PC-9 (cell line): Measurements from ENCODE around the gene MED29. TPM values are rescaled to one million over a fixed set of nuclear protein-coding genes. Genes with fewer than 3 reads are reported as not detected.
"Not testable (repeated sequence)": the region's sequence is repeated elsewhere in the genome, so short reads cannot be mapped to it uniquely, and the experiment has no call there.

Experiments used
- BruUV-seq: library from RNA; stranded (reverse); fragments of 400-500 nt; replicated peaks from 2 replicates; lab custom pipeline; 2021; lab: Mats Ljungman, UMichigan
- CTCF ChIA-PET: fragments of 300-600 bp; sonication (Branson Sonifier 250); formaldehyde crosslinking; loops from one replicate; lab custom pipeline; 2022; ENCODE audit warnings: antibody characterized with exemption; lab: Charles Lee
- POLR2A ChIA-PET: fragments of 300-600 bp; sonication (Branson Sonifier 250); formaldehyde crosslinking; loops from one replicate; lab custom pipeline; 2022; ENCODE audit warnings: antibody characterized with exemption; ENCODE audit not compliant: unreplicated experiment; lab: Charles Lee
- DNase-seq, 2 experiments: peaks; one replicate each; pipeline versions ENCODE4 v3.0.0 to v3.0.0-alpha.2; 2015 to 2022; ENCODE audit warnings: mixed read lengths in 1 of 2
- H2AFZ ChIP-seq: fragments of 200-600 bp; sonication (generic); 2 replicates; pipeline ENCODE4 v1.8.1; 2017; ENCODE audit warnings: antibody characterized with exemption
- H3F3A ChIP-seq: fragments of 200-600 bp; sonication (generic); 2 replicates; pipeline ENCODE4 v1.8.1; 2017; ENCODE audit warnings: antibody characterized with exemption, mild to moderate bottlenecking, low read depth; ENCODE audit not compliant: insufficient read depth
- H3K27ac ChIP-seq: fragments of 200-600 bp; sonication (generic); 2 replicates; pipeline ENCODE4 v1.6.1; 2016; ENCODE audit warnings: mixed run types
- H3K27me3 ChIP-seq: fragments of 200-600 bp; sonication (generic); 2 replicates; pipeline ENCODE4 v1.6.1; 2016; ENCODE audit warnings: low read depth, mixed run types; ENCODE audit not compliant: insufficient read depth
- H3K36me3 ChIP-seq: fragments of 200-600 bp; sonication (generic); 2 replicates; pipeline ENCODE4 v1.6.1; 2016; ENCODE audit warnings: low read depth, mixed run types
- H3K4me1 ChIP-seq: fragments of 200-600 bp; sonication (generic); replicated peaks from 2 replicates; pipeline ENCODE4 v1.6.1; 2016; ENCODE audit warnings: mixed run types; ENCODE audit not compliant: insufficient read depth
- H3K4me2 ChIP-seq: fragments of 200-600 bp; sonication (generic); 2 replicates; pipeline ENCODE4 v1.6.1; 2017; ENCODE audit warnings: mixed run types
- H3K4me3 ChIP-seq: fragments of 200-600 bp; sonication (generic); 2 replicates; pipeline ENCODE4 v1.6.1; 2016; ENCODE audit warnings: mixed run types
- H3K79me2 ChIP-seq: fragments of 200-600 bp; sonication (generic); 2 replicates; pipeline ENCODE4 v1.6.1; 2017; ENCODE audit warnings: low read depth, mixed run types
- H3K9me2 ChIP-seq: fragments of 200-600 bp; sonication (generic); 2 replicates; pipeline ENCODE4 v1.8.1; 2017; ENCODE audit warnings: mild to moderate bottlenecking; ENCODE audit not compliant: insufficient read depth
- H3K9me3 ChIP-seq: fragments of 200-600 bp; sonication (generic); 2 replicates; pipeline ENCODE4 v1.8.1; 2016; ENCODE audit warnings: low read depth; ENCODE audit not compliant: insufficient read depth
- H4K20me1 ChIP-seq: fragments of 200-600 bp; sonication (generic); 2 replicates; pipeline ENCODE4 v1.8.1; 2017; ENCODE audit not compliant: insufficient read depth
- EZH2 ChIP-seq: fragments of 200-600 bp; sonication (generic); IDR thresholded peaks from 2 replicates; pipeline ENCODE4 v1.8.0; 2017; ENCODE audit warnings: antibody characterized with exemption, low read depth
- intact Hi-C: fragments of 100-400 bp; cut with micrococcal nuclease; formaldehyde crosslinking; loops from one replicate; pipeline ENCODE4 v1.10.0; 2022; ENCODE audit not compliant: unreplicated experiment
- total RNA-seq: library from RNA; stranded (reverse); gene quantifications from 2 replicates; pipeline ENCODE4 v1.2.3, GENCODE V29; 2021
- TF ChIP-seq, protein P1 (sequence below): fragments of 200-600 bp; sonication (generic); conservative IDR thresholded peaks from 2 replicates; pipeline ENCODE4 v1.6.1; 2017; ENCODE audit warnings: mixed run types, antibody characterized with exemption, mild to moderate bottlenecking, moderate library complexity

Gene MED29
- total RNA-seq, 1 experiment from 2014 or later = 30.9 TPM

DNA sequence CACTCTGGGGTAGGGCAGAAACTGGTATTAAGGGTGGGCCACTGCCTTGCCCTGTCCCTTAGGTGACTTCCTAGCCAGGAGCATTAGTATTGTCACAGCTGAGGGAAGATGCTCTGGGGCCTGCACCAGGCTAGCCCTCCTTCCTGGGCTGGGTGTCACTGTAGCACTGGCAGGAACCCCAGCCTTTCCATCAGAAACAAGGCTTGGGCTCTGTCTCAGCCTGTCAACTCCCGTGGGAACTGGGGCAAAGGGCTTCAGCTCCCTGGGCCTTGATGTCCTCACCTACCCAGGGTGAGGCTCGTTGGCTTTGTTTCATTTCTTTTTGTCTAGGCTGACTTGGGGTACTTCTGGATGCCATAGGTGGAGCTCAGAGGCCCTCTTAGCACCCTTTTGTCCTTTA lies 18.2 kb upstream of the MED29 start:
- ChIA-PET POLR2A (no interaction called here), CTCF (no interaction called here)
- H3K27ac ChIP-seq = no peak overlapping the region
- H3K27me3 ChIP-seq = no peaks in the 10 kb centered on the region
- no peaks in the 10 kb centered on the region for H3K9me3 ChIP-seq
- no peak overlapping the region for H3K4me3 ChIP-seq
- H3K79me2 ChIP-seq = no peaks in the 10 kb centered on the region
- no peaks in the 10 kb centered on the region for H3K9me2 ChIP-seq
- DNase-seq = no peak
- H3K36me3 ChIP-seq = peaks cover 16% of the 10 kb centered on the region; the same call in 1 of the 2 replicates
- no peak overlapping the region for H3K4me2 ChIP-seq
- H2AFZ ChIP-seq = no peak overlapping the region
- H4K20me1 ChIP-seq = peaks cover 6% of the 10 kb centered on the region
- 0 out of 2 replicates have a peak, but pooled peaks cover 7% of the 10 kb centered on the region for H3F3A ChIP-seq
- no peak for TF ChIP-seq EZH2
- TF ChIP-seq, protein P1, sequence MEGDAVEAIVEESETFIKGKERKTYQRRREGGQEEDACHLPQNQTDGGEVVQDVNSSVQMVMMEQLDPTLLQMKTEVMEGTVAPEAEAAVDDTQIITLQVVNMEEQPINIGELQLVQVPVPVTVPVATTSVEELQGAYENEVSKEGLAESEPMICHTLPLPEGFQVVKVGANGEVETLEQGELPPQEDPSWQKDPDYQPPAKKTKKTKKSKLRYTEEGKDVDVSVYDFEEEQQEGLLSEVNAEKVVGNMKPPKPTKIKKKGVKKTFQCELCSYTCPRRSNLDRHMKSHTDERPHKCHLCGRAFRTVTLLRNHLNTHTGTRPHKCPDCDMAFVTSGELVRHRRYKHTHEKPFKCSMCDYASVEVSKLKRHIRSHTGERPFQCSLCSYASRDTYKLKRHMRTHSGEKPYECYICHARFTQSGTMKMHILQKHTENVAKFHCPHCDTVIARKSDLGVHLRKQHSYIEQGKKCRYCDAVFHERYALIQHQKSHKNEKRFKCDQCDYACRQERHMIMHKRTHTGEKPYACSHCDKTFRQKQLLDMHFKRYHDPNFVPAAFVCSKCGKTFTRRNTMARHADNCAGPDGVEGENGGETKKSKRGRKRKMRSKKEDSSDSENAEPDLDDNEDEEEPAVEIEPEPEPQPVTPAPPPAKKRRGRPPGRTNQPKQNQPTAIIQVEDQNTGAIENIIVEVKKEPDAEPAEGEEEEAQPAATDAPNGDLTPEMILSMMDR = no peak
- H3K4me1 ChIP-seq = no peaks in the 10 kb centered on the region
- intact Hi-C loops = no loop called here
- no TSS peak for BruUV-seq

DNA sequence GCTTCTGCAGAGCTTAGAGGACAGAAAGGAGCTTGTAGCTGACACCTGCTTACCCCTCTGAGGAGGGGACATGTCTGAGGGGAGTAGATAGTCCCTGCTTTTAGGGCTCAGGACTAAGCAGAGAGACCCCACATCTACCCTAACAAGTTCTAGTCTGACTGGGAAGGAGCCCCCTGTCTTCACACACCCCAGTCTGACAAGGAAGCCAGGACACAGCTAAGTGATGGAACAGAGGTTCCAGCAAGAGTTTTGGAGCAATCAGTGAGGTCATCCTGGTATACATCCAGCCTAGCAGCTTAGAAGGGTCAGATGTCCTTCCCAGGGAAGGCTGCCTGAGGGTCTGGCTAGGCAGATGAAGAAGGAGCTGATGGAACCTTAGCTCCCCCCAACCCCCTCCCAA lies 15.2 kb upstream of the MED29 start:
- no peak for DNase-seq
- intact Hi-C loops = no loop called here
- Histone ChIP-seq H3K79me2 (no peaks in the 10 kb centered on the region), H2AFZ (no peak overlapping the region), H3F3A (peaks cover 3% of the 10 kb centered on the region; the same call in 1 of the 2 replicates), H3K4me2 (no peak overlapping the region), H3K4me1 (no peaks in the 10 kb centered on the region), H4K20me1 (peaks cover 3% of the 10 kb centered on the region), H3K9me3 (no peaks in the 10 kb centered on the region), H3K27ac (no peak overlapping the region), H3K4me3 (no peak overlapping the region), H3K9me2 (no peaks in the 10 kb centered on the region), H3K36me3 (peaks cover 18% of the 10 kb centered on the region; the same call in 1 of the 2 replicates), H3K27me3 (no peaks in the 10 kb centered on the region)
- no peak for TF ChIP-seq EZH2
- TF ChIP-seq, protein P1 = no peak
- no TSS peak for BruUV-seq
- CTCF ChIA-PET = no interaction called here
- POLR2A ChIA-PET = no interaction called here

DNA sequence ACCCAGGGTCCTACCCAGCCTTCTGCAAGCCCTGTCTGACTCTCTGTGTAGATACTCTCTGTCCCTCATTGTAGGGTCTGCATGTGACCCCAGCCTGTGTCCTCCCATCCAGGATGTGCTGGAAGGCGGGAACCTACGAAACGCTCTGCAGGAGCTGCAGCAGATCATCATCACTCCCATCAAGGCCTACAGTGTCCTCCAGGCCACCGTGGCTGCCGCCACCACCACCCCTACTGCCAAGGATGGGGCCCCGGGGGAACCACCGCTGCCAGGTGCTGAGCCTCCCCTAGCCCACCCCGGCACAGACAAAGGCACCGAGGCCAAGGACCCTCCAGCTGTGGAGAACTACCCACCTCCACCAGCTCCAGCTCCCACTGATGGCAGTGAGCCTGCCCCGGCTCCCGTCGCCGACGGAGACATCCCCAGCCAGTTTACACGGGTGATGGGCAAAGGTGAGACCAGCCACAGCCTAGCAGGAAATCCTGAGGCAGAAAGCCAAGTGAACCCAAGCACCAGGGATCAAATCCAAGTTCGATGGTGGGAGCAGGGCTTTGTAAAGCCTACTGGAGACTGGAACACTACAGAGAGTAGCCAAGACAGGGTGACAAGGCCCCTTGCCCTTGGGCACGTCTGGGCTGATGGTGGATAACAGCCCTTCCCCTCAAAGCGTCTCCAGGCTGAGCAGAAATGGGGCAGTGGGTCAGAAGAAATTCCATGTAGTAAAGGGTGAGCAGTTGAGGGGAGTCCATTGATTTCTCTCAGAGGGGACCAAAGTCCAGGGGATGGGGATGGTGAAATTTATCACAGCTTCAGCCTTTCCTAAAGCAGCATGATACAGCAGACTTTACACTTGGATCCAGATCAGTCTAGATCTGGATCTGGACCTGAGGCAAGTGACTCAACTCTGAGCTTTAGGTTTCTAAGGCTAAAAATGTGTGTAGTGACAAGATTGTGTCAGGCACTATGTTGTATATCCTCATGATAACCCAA lies 13.5 kb upstream of the MED29 start:
- no peak for DNase-seq
- peaks cover 10% of the 10 kb centered on the region; the same call in 1 of the 2 replicates for H3F3A ChIP-seq
- H3K4me1 ChIP-seq = no peaks in the 10 kb centered on the region
- no peak overlapping the region for H3K4me3 ChIP-seq
- H3K79me2 ChIP-seq = no peaks in the 10 kb centered on the region
- ChIA-PET POLR2A (no interaction called here), CTCF (no interaction called here)
- no peaks in the 10 kb centered on the region for H3K9me3 ChIP-seq
- H2AFZ ChIP-seq = no peak overlapping the region
- no peaks in the 10 kb centered on the region for H3K27me3 ChIP-seq
- H4K20me1 ChIP-seq = no peaks in the 10 kb centered on the region; the same call in 1 of the 2 replicates
- H3K27ac ChIP-seq = no peak overlapping the region
- intact Hi-C loops = no loop called here
- no peak overlapping the region for H3K4me2 ChIP-seq
- no TSS peak for BruUV-seq
- no peaks in the 10 kb centered on the region for H3K9me2 ChIP-seq
- TF ChIP-seq, protein P1 = no peak
- no peak for TF ChIP-seq EZH2
- 0 out of 2 replicates have a peak, but pooled peaks cover 19% of the 10 kb centered on the region for H3K36me3 ChIP-seq

DNA sequence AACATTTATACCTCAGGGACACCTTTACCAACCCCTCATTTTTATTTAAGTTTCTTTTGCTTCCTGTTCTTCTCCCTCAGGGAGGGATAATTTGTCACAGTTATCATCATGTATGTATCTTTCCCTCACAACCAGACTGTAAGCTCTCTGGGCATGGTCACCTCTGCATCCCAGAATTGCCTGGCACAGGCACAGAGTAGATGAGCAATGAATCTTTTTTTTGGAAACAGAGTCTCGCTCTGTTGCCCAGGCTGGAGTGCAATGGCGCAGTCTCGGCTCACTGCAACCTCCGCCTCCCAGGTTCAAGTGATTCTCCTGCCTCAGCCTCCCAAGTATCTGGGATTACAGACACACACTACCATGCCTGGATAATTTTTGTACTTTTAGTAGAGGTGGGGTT lies 11.8 kb upstream of the MED29 start:
- H3K4me2 ChIP-seq, DNase-seq, intact Hi-C loops, H3F3A ChIP-seq, H3K9me2 ChIP-seq, POLR2A ChIA-PET, H3K27me3 ChIP-seq, H3K79me2 ChIP-seq, H3K9me3 ChIP-seq, H3K27ac ChIP-seq, H2AFZ ChIP-seq, H3K4me3 ChIP-seq, H3K4me1 ChIP-seq, H4K20me1 ChIP-seq, CTCF ChIA-PET, BruUV-seq: not testable (repeated sequence)
- H3K36me3 ChIP-seq = 0 out of 2 replicates have a peak, but pooled peaks cover 26% of the 10 kb centered on the region
